GM13976 (cell line): ENCODE measurements around the gene WNK1.

Source experiments
- DNase-seq: peaks from one replicate; pipeline ENCODE4 v3.0.0; 2012; ENCODE audit warnings: low spot score
- in situ Hi-C: fragments of 300-500 bp; cut with MboI; formaldehyde crosslinking; loops from one replicate; pipeline ENCODE4 v1.12.0; 2022; ENCODE audit warnings: low sequenced_read_pairs, mixed read lengths, inconsistent platforms; ENCODE audit not compliant: unreplicated experiment
- TF ChIP-seq, protein P1 (sequence below): IDR thresholded peaks from 2 replicates; pipeline ENCODE4 v1.5.1; 2012; ENCODE audit warnings: borderline replicate concordance, mild to moderate bottlenecking; ENCODE audit not compliant: insufficient read depth; ENCODE audit errors: extremely low read depth, missing control alignments, control extremely low read depth

Gene WNK1

GRCh38 chr12:904010-904414 is 151.6 kb downstream of the WNK1 start:
- in situ Hi-C loops, result no loop called here
- TF ChIP-seq, protein P1, sequence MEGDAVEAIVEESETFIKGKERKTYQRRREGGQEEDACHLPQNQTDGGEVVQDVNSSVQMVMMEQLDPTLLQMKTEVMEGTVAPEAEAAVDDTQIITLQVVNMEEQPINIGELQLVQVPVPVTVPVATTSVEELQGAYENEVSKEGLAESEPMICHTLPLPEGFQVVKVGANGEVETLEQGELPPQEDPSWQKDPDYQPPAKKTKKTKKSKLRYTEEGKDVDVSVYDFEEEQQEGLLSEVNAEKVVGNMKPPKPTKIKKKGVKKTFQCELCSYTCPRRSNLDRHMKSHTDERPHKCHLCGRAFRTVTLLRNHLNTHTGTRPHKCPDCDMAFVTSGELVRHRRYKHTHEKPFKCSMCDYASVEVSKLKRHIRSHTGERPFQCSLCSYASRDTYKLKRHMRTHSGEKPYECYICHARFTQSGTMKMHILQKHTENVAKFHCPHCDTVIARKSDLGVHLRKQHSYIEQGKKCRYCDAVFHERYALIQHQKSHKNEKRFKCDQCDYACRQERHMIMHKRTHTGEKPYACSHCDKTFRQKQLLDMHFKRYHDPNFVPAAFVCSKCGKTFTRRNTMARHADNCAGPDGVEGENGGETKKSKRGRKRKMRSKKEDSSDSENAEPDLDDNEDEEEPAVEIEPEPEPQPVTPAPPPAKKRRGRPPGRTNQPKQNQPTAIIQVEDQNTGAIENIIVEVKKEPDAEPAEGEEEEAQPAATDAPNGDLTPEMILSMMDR, result no peak
- no peak for DNase-seq

DNA sequence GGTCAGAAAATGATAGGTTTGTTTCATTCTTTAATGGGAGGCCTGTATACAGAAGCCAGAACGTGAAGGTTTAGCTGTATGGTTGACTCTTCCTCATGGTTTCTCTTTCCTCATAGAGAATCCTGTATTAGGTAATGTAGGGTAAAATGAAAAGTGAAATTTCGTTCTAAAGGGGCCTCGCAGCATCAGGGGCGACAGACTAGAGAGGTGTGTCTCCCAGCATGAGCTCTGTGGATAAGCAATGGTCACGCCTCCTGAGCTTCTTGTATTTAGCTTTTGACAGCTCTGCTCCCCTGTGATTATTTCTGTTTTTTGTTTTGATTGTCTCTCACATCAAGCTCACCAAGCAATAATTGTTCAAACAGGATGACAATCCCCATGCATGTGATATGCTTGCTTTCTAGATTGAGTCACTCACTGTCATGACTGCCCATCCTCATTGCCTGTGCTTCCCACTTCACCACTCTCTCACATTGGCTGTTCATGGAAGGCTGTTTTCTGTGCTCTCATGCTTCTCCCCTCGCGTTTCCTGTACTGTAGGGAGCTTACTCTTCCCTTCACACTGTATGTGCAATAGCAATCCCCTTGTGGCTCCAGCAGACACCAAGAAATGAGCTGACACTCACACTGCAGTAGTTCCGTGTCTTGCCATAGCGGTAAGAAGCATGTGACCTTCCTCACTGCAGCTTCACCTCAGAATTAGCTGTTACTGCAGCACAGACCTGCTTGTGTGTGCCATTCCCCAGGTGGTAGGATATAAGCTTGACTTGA is 153.1 kb downstream of the WNK1 start:
- in situ Hi-C loops, result no loop called here
- no peak for DNase-seq
- TF ChIP-seq, protein P1, result no peak

DNA sequence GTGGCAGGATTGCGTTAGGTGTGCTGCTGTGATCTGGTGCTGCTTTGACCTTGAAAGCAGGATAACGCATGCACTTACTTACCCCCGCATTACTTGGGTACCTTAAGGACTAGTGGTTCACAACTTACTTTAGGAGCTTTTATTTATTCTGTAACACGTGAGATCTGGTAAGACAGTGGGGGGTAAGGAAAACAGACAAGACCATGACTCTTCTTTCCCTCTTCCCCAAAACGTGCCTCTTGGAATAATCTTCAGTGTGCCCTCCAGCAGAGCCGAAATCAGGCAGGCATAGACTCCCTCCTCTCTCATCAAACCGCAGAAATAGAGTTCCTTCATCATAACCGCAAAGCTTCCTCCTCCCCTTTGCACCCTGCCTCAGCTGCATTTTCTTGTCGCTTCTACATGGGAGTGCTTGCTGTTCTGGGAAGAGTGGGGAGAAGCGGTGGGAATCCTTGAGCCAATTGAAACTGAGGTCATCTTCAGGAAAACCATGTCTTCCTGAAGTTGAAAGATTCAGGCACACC is 153.7 kb downstream of the WNK1 start:
- in situ Hi-C loops, result no loop called here
- no peak for DNase-seq
- TF ChIP-seq, protein P1, result no peak

GRCh38 chr12:907413-908185 is 155.2 kb downstream of the WNK1 start:
- in situ Hi-C loops, result no loop called here
- no peak for DNase-seq
- TF ChIP-seq, protein P1, result no peak

- no peak for DNase-seq
- in situ Hi-C loops, result no loop called here
- TF ChIP-seq, protein P1, result no peak
These were observed 157.5 kb downstream of the WNK1 start for GRCh38 chr12:909861-910260.

- DNase-seq, result no peak
- TF ChIP-seq, protein P1, result no peak
- in situ Hi-C loops, result no loop called here
These were observed 158.0 kb downstream of the WNK1 start for GRCh38 chr12:910416-910815.
